ENCODE results near the gene AVPR1A. TPM values are rescaled to one million over a fixed set of nuclear protein-coding genes. Genes with fewer than 3 reads are reported as not detected.
A peak's percentile ranks its signal among the peaks of the same experiment; 100 is the strongest.

The AVPR1A gene
- total and polyA plus RNA-seq, 10 of the 15 experiments (the other 5 are each of a cell fraction or from before 2014, with no cell fraction given) = 0.04 to 0.10 TPM; not detected in 8

DNA sequence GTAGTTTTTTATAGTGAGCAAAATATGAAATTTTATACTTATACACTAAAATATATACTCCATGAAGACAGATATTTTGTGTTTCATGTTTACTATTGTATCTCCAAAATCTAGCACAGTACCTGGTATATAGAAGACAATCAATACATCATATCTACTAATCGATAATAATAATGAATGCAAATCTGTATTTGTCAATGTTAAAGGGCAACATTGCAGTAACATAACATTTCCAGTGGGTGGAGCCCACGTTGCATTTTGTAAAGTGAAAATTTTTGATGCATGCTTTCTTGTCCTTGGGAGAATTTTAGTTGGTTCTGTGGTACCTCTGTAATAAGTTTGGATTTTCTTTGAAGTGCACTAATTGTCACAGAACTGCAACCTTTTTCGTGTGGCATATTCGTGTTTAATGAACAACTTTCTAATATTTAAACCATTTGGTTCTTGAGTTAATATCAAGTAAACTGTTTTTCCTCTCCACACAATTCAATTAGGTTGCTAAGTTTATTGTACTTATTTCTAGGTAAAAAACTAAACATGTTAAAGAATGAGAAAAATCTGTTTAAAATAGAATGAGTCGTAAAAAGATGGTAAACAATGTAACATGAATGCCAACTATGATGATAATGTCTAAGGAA lies 47.4 kb downstream of the AVPR1A start:
- Histone ChIP-seq H3K9ac (ENCODE audit: control insufficient read depth, insufficient read depth, low read length) (no peak overlapping the region), H3K9me3 (replicated peaks; ENCODE audit: control insufficient read depth, insufficient read depth, low read length) (no peaks in the 10 kb centered on the region), H2AFZ (ENCODE audit: control insufficient read depth, low read depth, low read length) (no peak overlapping the region), H3K4me3 (no peak overlapping the region), H3K4me1 (ENCODE audit: control insufficient read depth, insufficient read depth, low read length) (no peaks in the 10 kb centered on the region), H4K20me1 (ENCODE audit: control insufficient read depth, insufficient read depth) (no peaks in the 10 kb centered on the region), H3K27me3 (replicated peaks in 1 of 2; ENCODE audit: control insufficient read depth in 2 of 2, insufficient read depth in 2 of 2, low read length in 1 of 2) (no peaks in the 10 kb centered on the region), H3K27ac (ENCODE audit: control insufficient read depth, insufficient read depth) (no peak overlapping the region), H3K4me2 (ENCODE audit: control insufficient read depth, insufficient read depth) (no peak overlapping the region), H3K36me3 (ENCODE audit: control insufficient read depth in 2 of 2, insufficient read depth in 2 of 2, low read length in 1 of 2) (no peaks in the 10 kb centered on the region), H3K79me2 (ENCODE audit: control insufficient read depth, insufficient read depth, low read length) (no peaks in the 10 kb centered on the region)
- TF ChIP-seq, protein P1, sequence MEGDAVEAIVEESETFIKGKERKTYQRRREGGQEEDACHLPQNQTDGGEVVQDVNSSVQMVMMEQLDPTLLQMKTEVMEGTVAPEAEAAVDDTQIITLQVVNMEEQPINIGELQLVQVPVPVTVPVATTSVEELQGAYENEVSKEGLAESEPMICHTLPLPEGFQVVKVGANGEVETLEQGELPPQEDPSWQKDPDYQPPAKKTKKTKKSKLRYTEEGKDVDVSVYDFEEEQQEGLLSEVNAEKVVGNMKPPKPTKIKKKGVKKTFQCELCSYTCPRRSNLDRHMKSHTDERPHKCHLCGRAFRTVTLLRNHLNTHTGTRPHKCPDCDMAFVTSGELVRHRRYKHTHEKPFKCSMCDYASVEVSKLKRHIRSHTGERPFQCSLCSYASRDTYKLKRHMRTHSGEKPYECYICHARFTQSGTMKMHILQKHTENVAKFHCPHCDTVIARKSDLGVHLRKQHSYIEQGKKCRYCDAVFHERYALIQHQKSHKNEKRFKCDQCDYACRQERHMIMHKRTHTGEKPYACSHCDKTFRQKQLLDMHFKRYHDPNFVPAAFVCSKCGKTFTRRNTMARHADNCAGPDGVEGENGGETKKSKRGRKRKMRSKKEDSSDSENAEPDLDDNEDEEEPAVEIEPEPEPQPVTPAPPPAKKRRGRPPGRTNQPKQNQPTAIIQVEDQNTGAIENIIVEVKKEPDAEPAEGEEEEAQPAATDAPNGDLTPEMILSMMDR (IDR thresholded peaks at IDR 0.05 in 2 of 3, conservative IDR thresholded peaks at IDR 0.05 in 1 of 3; ENCODE audit: control insufficient read depth in 2 of 3, extremely low read depth in 1 of 3, insufficient read depth in 1 of 3, low read depth in 3 of 3, low read length in 3 of 3) = peak; percentile 63 to 75 (median 70)
- TF ChIP-seq, protein P2, sequence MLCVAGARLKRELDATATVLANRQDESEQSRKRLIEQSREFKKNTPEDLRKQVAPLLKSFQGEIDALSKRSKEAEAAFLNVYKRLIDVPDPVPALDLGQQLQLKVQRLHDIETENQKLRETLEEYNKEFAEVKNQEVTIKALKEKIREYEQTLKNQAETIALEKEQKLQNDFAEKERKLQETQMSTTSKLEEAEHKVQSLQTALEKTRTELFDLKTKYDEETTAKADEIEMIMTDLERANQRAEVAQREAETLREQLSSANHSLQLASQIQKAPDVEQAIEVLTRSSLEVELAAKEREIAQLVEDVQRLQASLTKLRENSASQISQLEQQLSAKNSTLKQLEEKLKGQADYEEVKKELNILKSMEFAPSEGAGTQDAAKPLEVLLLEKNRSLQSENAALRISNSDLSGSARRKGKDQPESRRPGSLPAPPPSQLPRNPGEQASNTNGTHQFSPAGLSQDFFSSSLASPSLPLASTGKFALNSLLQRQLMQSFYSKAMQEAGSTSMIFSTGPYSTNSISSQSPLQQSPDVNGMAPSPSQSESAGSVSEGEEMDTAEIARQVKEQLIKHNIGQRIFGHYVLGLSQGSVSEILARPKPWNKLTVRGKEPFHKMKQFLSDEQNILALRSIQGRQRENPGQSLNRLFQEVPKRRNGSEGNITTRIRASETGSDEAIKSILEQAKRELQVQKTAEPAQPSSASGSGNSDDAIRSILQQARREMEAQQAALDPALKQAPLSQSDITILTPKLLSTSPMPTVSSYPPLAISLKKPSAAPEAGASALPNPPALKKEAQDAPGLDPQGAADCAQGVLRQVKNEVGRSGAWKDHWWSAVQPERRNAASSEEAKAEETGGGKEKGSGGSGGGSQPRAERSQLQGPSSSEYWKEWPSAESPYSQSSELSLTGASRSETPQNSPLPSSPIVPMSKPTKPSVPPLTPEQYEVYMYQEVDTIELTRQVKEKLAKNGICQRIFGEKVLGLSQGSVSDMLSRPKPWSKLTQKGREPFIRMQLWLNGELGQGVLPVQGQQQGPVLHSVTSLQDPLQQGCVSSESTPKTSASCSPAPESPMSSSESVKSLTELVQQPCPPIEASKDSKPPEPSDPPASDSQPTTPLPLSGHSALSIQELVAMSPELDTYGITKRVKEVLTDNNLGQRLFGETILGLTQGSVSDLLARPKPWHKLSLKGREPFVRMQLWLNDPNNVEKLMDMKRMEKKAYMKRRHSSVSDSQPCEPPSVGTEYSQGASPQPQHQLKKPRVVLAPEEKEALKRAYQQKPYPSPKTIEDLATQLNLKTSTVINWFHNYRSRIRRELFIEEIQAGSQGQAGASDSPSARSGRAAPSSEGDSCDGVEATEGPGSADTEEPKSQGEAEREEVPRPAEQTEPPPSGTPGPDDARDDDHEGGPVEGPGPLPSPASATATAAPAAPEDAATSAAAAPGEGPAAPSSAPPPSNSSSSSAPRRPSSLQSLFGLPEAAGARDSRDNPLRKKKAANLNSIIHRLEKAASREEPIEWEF (IDR thresholded peaks at IDR 0.05; ENCODE audit: insufficient replicate concordance, low read depth, low read length) = peak; percentile 71
- TF ChIP-seq RAD21 (IDR thresholded peaks at IDR 0.05; ENCODE audit: insufficient read depth, low read depth, low read length) (peak; percentile 70), SMC3 (IDR thresholded peaks at IDR 0.05; ENCODE audit: borderline replicate concordance, low read length) (peak; percentile 64; the same call in 1 of the 2 replicates), RFX5 (IDR thresholded peaks at IDR 0.05; ENCODE audit: low read depth, low read length) (no peak), BACH1 (IDR thresholded peaks at IDR 0.05; ENCODE audit: borderline replicate concordance) (no peak)
- 1% methylated on average over 5 of the region's 5 CpGs for WGBS (ENCODE audit: insufficient coverage, insufficient replicate concordance, low lambda C conversion rate, missing lambda C conversion rate)
- ChIA-PET POLR2A (interaction anchor here (0.5 to 0.6 kb wide), 2 partner anchors 20 to 1432 kb away, joined by 3 to 4 read pairs; no protein-coding TSS in a partner anchor), SMC1A (ENCODE audit: uncharacterized antibody, unreplicated experiment) (no interaction called here), CTCF (interaction anchor here (0.7 kb wide), 1 partner anchor 39 kb away, joined by 4 read pairs; no protein-coding TSS in a partner anchor), RAD21 (ENCODE audit: unreplicated experiment) (no interaction called here)
- intact Hi-C loops (cut with micrococcal nuclease; ENCODE audit: unreplicated experiment) (loop anchor here (1.0 to 10.0 kb wide), 5 partner anchors 173 to 1154 kb away; partner anchors contain the start of gene DPY19L2), in situ Hi-C loops (cut with MboI) (loop anchor here (25.0 kb wide), 1 partner anchor 1159 kb away; no protein-coding TSS in a partner anchor)
- FAIRE-seq (peak; percentile 89), DNase-seq (ENCODE audit: low read depth, low spot score) (no peak), ATAC-seq (peak; percentile 35; the same call in 2 of the 3 replicates)
- BruUV-seq (replicated peaks) = no TSS peak
